GM23248 (cell line): ENCODE results near the gene CD9. TPM values are rescaled to one million over a fixed set of nuclear protein-coding genes. Genes with fewer than 3 reads are reported as not detected.

Experiments
- DNase-seq: peaks from one replicate; pipeline ENCODE4 v3.0.0-alpha.2; 2015
- H2AFZ ChIP-seq: fragments of 200-600 bp; sonication (generic); 2 replicates; pipeline ENCODE4 v1.6.1; 2016; ENCODE audit warnings: antibody characterized with exemption
- H3F3A ChIP-seq: fragments of 200-600 bp; sonication (generic); 2 replicates; pipeline ENCODE4 v1.6.1; 2016; ENCODE audit warnings: mild to moderate bottlenecking, antibody characterized with exemption, mixed run types; ENCODE audit not compliant: insufficient read depth
- H3K27ac ChIP-seq: fragments of 200-600 bp; sonication (generic); 2 replicates; pipeline ENCODE4 v1.5.1; 2016; ENCODE audit warnings: mild to moderate bottlenecking
- H3K27me3 ChIP-seq: fragments of 200-600 bp; sonication (generic); replicated peaks from 2 replicates; pipeline ENCODE4 v1.6.1; 2016; ENCODE audit warnings: mild to moderate bottlenecking; ENCODE audit not compliant: insufficient read depth
- H3K36me3 ChIP-seq: fragments of 200-600 bp; sonication (generic); 2 replicates; pipeline ENCODE4 v1.6.1; 2016; ENCODE audit warnings: low read depth, mild to moderate bottlenecking
- H3K4me1 ChIP-seq: fragments of 200-600 bp; sonication (generic); 2 replicates; pipeline ENCODE4 v1.6.1; 2016; ENCODE audit warnings: mild to moderate bottlenecking; ENCODE audit not compliant: insufficient read depth
- H3K4me2 ChIP-seq: fragments of 200-600 bp; sonication (generic); one replicate; pipeline ENCODE4 v1.6.1; 2016; ENCODE audit warnings: mild to moderate bottlenecking; ENCODE audit not compliant: unreplicated experiment
- H3K4me3 ChIP-seq: fragments of 200-600 bp; sonication (generic); 2 replicates; pipeline ENCODE4 v1.5.1; 2016; ENCODE audit warnings: mild to moderate bottlenecking
- H3K79me2 ChIP-seq: fragments of 200-600 bp; sonication (generic); 2 replicates; pipeline ENCODE4 v1.6.1; 2016; ENCODE audit warnings: mild to moderate bottlenecking; ENCODE audit not compliant: insufficient read depth
- H3K9ac ChIP-seq: fragments of 200-600 bp; sonication (generic); 2 replicates; pipeline ENCODE4 v1.6.1; 2016; ENCODE audit warnings: mild to moderate bottlenecking
- H3K9me2 ChIP-seq: fragments of 200-600 bp; sonication (generic); 2 replicates; pipeline ENCODE4 v1.6.1; 2016; ENCODE audit warnings: mixed run types, mild to moderate bottlenecking, moderate library complexity; ENCODE audit not compliant: insufficient read depth
- H3K9me3 ChIP-seq: fragments of 200-600 bp; sonication (generic); one replicate; pipeline ENCODE4 v1.6.1; 2017; ENCODE audit warnings: low read depth
- H4K20me1 ChIP-seq: fragments of 200-600 bp; sonication (generic); 2 replicates; pipeline ENCODE4 v1.6.0; 2016; ENCODE audit not compliant: insufficient read depth
- EZH2 ChIP-seq: fragments of 200-600 bp; sonication (generic); IDR thresholded peaks from 2 replicates; pipeline ENCODE4 v1.6.1; 2018; ENCODE audit warnings: antibody characterized with exemption, mild to moderate bottlenecking; ENCODE audit not compliant: insufficient read depth, poor library complexity, severe bottlenecking
- EZH2phosphoT487 ChIP-seq: fragments of 200-600 bp; sonication (generic); IDR thresholded peaks from 2 replicates; pipeline ENCODE4 v1.6.1; 2018; ENCODE audit warnings: antibody characterized with exemption, moderate library complexity, mild to moderate bottlenecking, low read depth; ENCODE audit not compliant: insufficient read depth
- WGBS, 2 experiments: methylation state at CpG; one replicate each; pipeline ENCODE4 v1.1.6; 2015 to 2017; ENCODE audit warnings: low lambda C conversion rate in 2 of 2, low coverage in 1 of 2; ENCODE audit errors: missing lambda C conversion rate in 2 of 2; 5-methylcytosine and 5-hydroxymethylcytosine counted together
- in situ Hi-C: fragments of 300-500 bp; cut with MboI; formaldehyde crosslinking; loops from 2 replicates; pipeline ENCODE4 v1.15.0; 2020
- polyA plus RNA-seq: library from polyadenylated mRNA; unstranded; fragments of >200 nt; fragmentation: Nextera tagmentation; extraction: Ambion mirVana; gene quantifications from 2 replicates; pipeline ENCODE4 v1.2.1, GENCODE V29; 2016
- total RNA-seq: library from RNA; depleted of rRNA; stranded (reverse); fragments of >200 nt; shearing (Covaris generic); gene quantifications from 2 replicates; pipeline ENCODE4 v1.2.3, GENCODE V29; 2014

Gene CD9
- total and polyA plus RNA-seq, 2 experiments from 2014 or later, result 28.6 to 46.9 TPM

DNA sequence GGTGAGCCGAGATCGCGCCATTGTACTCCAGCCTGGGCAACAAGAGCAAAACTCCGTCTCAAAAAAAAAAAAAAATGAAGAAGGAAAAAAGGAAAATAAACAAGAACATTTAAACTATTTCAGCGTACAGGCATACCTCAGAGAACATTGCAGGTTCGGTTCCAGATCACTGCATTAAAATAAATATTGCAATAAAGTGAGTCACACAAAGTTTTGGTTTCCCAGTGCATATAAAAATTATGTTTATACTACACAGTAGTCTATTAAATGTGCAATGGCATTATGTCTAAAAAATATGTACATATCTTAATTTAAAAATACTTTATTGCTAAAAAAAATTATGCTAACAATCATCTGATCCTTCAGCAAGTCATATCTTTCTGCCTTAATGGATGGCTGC lies 56.8 kb downstream of the CD9 start:
- H3K79me2 ChIP-seq, result no peaks in the 10 kb centered on the region
- no peak overlapping the region for H3K9ac ChIP-seq
- no peak overlapping the region for H3K4me2 ChIP-seq
- H3K9me3 ChIP-seq, result no peaks in the 10 kb centered on the region
- H4K20me1 ChIP-seq, result no peaks in the 10 kb centered on the region
- no peak overlapping the region for H3K27ac ChIP-seq
- H3K9me2 ChIP-seq, result no peaks in the 10 kb centered on the region
- H3K4me1 ChIP-seq, result no peaks in the 10 kb centered on the region
- no peaks in the 10 kb centered on the region for H3F3A ChIP-seq
- H2AFZ ChIP-seq, result no peak overlapping the region
- no peak for DNase-seq
- H3K27me3 ChIP-seq, result 0 out of 2 replicates have a peak, but pooled peaks cover 5% of the 10 kb centered on the region
- 84 to 87% methylated on average over 6 of the region's 6 CpGs for WGBS, 2 experiments
- no peaks in the 10 kb centered on the region for H3K36me3 ChIP-seq
- no peak overlapping the region for H3K4me3 ChIP-seq
- in situ Hi-C loops, result no loop called here
- TF ChIP-seq EZH2 (no peak), EZH2phosphoT487 (no peak)

GRCh38 chr12:6262211-6262610 lies 62.0 kb downstream of the CD9 start:
- in situ Hi-C loops, result no loop called here
- DNase-seq, result no peak
- Histone ChIP-seq H3K4me2 (no peak overlapping the region), H3K4me3 (no peak overlapping the region), H3K27me3 (0 out of 2 replicates have a peak, but pooled peaks cover 5% of the 10 kb centered on the region), H2AFZ (no peak overlapping the region), H3K9me2 (no peaks in the 10 kb centered on the region), H3K9ac (no peak overlapping the region), H3K27ac (no peak overlapping the region), H3K36me3 (no peaks in the 10 kb centered on the region), H3K9me3 (no peaks in the 10 kb centered on the region), H3F3A (no peaks in the 10 kb centered on the region), H4K20me1 (no peaks in the 10 kb centered on the region), H3K4me1 (no peaks in the 10 kb centered on the region), H3K79me2 (no peaks in the 10 kb centered on the region)
- TF ChIP-seq EZH2phosphoT487 (no peak), EZH2 (no peak)
- WGBS, 2 experiments, result 57 to 66% methylated on average over 3 of the region's 3 CpGs

- Histone ChIP-seq H3K4me3 (no peak overlapping the region), H3K4me1 (no peaks in the 10 kb centered on the region), H3K27me3 (0 out of 2 replicates have a peak, but pooled peaks cover 5% of the 10 kb centered on the region), H3F3A (no peaks in the 10 kb centered on the region), H3K4me2 (no peak overlapping the region), H3K9me2 (no peaks in the 10 kb centered on the region), H3K9ac (no peak overlapping the region), H3K79me2 (no peaks in the 10 kb centered on the region), H4K20me1 (no peaks in the 10 kb centered on the region), H2AFZ (no peak overlapping the region), H3K9me3 (no peaks in the 10 kb centered on the region), H3K36me3 (no peaks in the 10 kb centered on the region), H3K27ac (no peak overlapping the region)
- in situ Hi-C loops, result no loop called here
- TF ChIP-seq EZH2phosphoT487 (no peak), EZH2 (no peak)
- WGBS, 2 experiments, result 42 to 47% methylated on average over 2 of the region's 2 CpGs
- no peak for DNase-seq
These were observed 62.4 kb downstream of the CD9 start for GRCh38 chr12:6262623-6263022.

GRCh38 chr12:6263931-6264330 lies 63.7 kb downstream of the CD9 start:
- H3K36me3 ChIP-seq, result no peaks in the 10 kb centered on the region
- no peak for TF ChIP-seq EZH2
- no peak for TF ChIP-seq EZH2phosphoT487
- WGBS, 2 experiments, result 82 to 88% methylated on average over 4 of the region's 4 CpGs
- no peaks in the 10 kb centered on the region for H3K4me1 ChIP-seq
- no peak overlapping the region for H3K4me2 ChIP-seq
- in situ Hi-C loops, result no loop called here
- H3K9me3 ChIP-seq, result no peaks in the 10 kb centered on the region
- H3K27ac ChIP-seq, result no peak overlapping the region
- no peak overlapping the region for H3K4me3 ChIP-seq
- no peaks in the 10 kb centered on the region for H4K20me1 ChIP-seq
- no peaks in the 10 kb centered on the region for H3F3A ChIP-seq
- H3K79me2 ChIP-seq, result no peaks in the 10 kb centered on the region
- H3K27me3 ChIP-seq, result 0 out of 2 replicates have a peak, but pooled peaks cover 5% of the 10 kb centered on the region
- no peak for DNase-seq
- no peaks in the 10 kb centered on the region for H3K9me2 ChIP-seq
- H2AFZ ChIP-seq, result no peak overlapping the region
- no peak overlapping the region for H3K9ac ChIP-seq

GRCh38 chr12:6264402-6265037 lies 64.3 kb downstream of the CD9 start:
- Histone ChIP-seq H3K4me2 (no peak overlapping the region), H3K4me1 (no peaks in the 10 kb centered on the region), H3F3A (no peaks in the 10 kb centered on the region), H3K27ac (no peak overlapping the region), H3K27me3 (0 out of 2 replicates have a peak, but pooled peaks cover 5% of the 10 kb centered on the region), H2AFZ (no peak overlapping the region), H3K9me2 (no peaks in the 10 kb centered on the region), H4K20me1 (no peaks in the 10 kb centered on the region), H3K9ac (no peak overlapping the region), H3K36me3 (no peaks in the 10 kb centered on the region), H3K9me3 (no peaks in the 10 kb centered on the region), H3K79me2 (no peaks in the 10 kb centered on the region), H3K4me3 (no peak overlapping the region)
- no peak for TF ChIP-seq EZH2phosphoT487
- no peak for TF ChIP-seq EZH2
- in situ Hi-C loops, result no loop called here
- WGBS, 2 experiments, result 78 to 80% methylated on average over 11 of the region's 11 CpGs
- no peak for DNase-seq
